Bone marrow (tissue), 2 donors: ENCODE measurements around the gene RAP1A.
"Not testable (repeated sequence)": the region's sequence is repeated elsewhere in the genome, so short reads cannot be mapped to it uniquely, and the experiment has no call there.

Source experiments
- DNase-seq, 2 donors: peaks; one replicate each; lab custom pipeline; 2025; lab: John Stamatoyannopoulos, UW

RAP1A gene

DNA sequence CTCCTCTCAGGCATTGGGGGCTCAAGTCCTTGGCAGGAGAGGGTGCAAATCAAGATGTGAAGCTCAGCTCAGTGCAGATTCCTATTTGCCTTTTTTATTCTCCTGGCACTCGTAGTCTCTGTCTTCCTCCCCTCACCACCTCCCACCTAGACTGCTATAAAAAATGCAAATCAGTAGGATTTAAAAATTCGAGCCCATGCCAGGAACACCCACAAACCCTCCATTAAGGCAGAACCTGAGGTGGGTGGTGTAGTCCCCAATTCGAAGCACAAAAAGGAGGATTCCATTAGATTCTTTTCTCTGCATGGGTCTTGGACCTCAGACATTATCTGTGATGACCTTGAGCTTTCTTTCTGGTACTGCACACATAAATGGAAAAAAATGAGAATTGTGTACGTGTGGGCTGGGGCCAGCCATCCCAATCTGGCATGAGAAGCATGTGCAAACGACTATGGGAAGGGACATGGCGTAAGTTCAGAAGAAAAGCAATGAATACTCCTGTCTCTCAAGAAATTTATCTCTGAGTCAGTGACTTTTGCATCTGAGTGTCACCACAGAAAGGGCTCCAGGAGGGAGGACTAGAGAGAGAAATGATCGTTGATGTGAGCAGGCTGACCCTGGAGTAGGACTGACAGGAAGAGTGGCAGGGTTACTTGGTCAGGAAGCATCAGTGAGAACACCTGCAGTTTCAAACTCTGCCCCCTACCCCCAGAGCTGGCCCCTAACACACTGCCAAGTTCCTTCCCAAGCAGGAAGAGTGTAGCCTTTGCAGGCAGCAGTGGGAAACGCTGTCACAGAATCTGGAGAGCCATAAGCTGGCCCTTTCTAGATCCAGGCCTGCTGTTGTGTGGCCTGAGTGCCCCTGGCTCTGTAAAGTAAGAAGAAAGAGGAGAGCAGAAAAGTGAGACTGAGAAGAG is 117.9 kb downstream of the RAP1A start:
- DNase-seq, result no peak

DNA sequence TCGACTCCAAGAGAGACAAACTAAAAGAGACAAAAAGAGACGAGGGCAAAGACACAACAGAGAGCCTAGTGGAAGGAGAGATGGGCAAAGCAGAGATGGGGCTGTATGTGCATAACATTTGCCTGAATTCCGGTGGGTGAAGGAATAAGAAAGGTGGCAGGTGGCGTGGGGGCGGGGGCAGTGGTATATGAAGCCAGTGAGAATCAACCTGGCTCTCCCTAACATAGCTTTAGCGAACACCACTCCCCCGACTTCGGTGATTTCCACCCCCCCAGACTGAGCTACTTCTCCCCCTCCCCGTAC is 118.5 kb downstream of the RAP1A start:
- DNase-seq, result no peak

DNA sequence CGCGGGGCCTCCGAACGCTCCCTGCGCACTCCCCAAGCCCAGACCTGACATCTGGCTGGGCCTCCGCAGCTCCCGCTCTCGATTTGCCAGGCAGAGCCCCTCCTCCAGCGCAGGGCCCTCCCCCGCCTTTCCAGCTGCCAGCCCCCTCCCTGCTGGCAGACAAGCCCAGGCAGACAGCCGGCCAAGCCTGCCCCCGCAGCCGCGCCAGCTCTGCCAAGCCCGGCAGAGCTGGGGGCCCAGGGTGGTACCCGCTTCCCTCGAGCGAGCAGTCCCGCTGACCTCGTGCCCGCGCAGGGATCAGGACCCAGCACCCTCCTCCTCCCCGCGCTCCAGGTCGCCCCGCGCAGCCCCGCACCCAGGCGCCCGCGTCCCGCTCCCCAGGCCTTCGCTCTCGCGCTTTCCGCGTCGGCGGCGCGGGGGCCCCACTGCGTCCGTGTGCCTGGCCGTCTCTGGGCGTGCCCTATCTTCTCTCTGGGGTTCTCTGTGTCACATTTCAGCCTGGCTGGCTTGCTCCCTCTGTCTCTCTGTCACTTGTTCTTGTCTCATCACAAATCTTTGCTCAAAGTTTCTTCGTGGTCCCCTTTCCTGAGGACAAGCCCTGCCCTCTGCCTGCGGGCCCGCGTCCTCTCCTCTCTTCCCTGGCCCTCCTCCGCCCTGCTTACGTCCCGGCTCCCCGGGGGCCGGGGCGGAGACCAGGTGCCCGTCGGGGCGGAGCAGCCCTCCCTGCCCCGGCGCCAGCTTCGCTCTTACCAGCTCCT is 119.0 kb downstream of the RAP1A start:
- peak in 1 of 2 donors; percentile 77 for DNase-seq

DNA sequence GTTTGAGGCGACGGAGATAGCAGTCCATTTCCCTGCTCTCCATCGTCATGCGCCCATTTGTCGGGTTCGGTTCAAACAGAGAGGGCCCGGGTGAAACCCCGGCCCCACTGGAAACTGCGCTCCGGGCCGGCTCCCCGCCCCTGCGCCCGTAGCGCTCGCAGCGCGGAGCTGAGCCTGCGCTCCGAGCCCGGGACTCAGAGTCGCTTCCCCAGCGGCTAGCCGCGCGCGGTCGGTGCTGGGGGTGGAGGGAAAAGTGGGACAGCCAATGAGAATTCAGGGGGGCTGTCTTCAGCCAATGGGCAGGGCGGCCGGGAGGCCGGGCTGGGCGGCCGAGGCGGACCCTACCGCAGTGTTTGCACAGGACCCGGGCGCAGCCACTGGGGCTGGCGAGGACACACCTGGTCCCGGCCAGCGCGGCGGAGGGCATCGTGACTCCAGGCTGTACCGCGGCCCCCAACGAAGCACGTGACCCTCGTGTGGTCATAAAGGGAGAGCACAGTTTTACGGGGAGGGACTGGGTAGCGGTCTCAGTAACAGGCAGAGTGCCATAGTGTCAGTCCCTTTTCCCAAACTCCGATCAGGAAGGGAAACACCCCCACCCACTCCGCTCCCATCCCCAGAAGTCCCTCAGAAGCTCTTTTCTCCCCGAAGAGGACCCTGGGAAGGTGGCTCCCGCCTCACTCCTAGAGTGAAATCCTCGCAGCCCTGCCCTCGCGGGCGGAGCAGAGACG is 119.8 kb downstream of the RAP1A start, which contains the start of gene INKA2:
Gene INKA2, minus strand, starts transcription at position 202 of the 731 bp plus-strand sequence. Its CDS starts 153 bp downstream, at position 49.
- peak; percentile 55 to 77 for DNase-seq

DNA sequence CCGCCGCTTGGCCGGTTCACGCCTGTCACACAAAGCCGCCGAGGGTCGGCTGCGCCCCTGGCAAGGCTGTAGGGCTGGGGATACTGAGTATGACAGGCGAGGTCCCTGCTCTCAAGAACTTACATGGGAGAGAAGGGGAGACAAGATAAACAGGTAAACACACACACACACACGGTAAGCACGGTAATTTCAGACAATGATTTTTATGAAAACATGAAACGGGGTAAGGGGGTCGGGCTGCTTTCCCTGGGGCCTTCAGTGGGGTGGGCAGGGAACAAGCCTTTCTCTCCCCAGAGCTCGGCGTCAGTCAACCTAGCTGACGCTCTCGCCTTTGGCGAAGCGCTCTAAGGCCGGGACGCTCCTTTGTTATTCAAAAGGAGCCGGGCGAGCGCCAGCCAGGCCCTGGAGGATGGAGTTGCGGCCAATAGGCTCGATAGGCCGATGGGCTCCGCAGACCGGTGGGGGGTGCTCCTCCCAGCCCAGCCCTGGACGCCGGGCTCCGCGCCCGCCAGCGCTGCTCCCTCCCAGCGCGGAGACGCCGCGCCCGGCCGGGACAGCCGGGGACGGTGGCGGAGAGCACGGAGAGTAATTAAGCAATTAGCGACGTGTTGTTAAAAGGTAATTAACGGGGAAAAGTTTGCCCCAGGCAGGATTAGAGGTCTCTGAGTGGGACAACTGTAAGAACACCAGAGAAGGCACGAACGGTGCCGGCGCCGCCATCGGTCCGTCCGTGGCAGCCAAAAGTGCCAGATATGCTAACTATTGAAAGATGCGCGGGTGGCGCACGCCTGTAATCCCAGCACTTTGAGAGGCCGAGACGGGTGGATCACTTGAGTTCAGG is 120.6 kb downstream of the RAP1A start:
- DNase-seq, result no peak

DNA sequence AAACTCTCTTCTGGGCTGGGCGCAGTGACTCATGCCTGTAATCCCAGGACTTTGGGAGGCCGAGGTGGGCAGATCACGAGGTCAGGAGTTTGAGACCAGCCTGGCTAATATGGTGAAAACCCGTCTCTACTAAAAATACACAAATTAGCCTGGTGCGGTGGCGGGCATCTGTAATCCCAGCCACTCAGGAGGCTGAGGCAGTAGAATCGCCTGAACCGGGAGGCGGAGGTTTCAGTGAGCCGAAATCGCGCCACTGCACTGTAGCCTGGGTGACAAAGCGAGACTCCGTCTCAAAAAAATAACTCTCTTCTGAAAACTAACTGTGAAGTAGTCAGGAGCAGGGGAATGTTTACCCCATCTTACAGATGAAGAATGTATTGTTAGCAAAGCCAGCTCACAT is 122.7 kb downstream of the RAP1A start:
- not testable (repeated sequence) for DNase-seq

DNA sequence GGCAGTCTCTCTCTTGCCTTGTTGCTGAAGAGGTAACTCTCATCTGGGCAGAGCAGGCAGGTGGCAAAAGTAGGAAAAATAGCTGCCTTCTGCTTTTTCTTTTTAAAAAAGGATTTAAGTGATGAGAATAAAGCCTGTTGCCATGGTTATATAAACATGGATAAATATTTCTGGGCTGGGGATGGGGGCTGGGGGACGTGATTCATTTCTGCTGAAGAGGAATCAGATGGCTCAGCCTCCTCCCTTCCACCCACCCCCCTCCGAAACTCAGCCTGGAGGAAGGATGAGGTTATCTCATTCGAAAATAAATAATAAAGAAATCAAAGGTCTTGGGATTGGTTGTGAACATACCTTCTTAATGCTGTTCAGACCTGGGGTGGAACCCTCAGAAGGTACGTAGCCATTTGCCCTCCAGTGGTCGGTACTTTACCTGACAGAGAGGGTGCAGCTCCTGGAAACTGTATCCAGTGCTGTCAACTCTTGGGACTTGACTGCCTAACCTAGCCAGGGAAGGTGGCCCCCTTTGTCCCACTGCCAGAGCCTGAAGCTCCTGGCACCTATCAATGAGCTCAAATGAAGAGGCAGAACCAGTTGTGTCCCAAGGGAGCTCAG is 123.5 kb downstream of the RAP1A start:
- DNase-seq, result no peak

DNA sequence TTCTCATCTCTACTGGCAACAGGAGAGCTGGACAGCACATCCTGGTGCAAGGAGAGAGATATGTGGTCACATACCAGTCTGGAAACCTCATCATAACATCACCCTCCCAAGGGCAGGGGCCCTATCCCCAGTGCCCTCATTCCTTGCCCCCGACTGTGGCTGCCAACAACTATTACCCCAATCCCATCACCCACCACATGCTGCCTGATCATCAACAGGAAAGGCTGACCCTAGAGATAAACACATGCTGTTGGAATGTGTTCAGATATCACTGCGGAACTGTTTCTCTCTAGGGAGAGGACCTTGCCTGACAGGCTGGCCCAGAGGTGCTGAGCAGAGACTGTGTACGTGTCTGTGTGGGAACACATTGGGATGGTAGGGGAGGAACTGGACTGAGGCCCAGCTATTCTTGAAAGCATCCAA is 124.1 kb downstream of the RAP1A start:
- DNase-seq, result no peak

DNA sequence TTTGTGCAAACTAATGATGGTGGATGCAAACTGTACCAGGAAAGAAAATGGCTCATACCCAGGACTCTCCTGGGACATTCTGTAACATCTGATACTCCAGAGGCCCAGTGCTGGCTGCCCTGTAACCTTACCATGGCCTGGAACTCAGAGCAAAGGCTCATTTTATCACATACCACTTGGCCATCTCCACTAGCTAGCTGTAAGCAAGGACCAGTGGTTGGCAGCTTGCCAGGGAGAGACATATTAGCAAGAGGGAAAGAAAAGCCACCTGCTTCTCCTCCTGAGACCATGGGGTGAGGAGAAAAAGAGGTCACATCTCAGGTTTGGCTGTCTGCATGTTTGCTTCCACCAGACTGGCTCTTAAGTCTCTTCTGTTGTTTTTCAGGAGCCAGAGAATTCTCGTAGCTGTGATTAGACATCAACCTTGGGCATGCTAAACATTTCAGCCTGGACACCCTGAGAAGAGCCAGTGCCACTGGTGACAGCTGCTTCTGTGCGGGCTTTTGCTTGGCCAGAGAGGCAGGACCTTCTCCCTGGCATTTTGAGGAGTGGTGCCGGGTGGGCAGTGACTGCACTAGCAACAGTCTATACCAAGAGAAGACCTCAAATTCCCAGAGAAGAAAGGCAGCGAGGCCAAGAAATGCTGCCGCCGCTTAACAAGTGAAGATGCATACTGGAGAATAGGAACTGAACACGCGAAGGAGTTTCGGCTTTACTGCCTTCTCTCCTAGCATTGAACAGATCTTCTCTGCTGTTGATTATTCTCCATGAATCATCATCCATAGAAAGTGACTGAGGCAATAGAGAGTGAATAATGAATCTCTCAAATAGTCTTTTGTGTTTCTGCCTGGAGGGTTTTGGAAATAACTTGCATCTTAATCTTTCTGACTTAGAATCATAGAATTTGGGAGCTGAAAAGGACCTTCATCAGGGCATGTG is 126.4 kb downstream of the RAP1A start:
- no peak for DNase-seq

DNA sequence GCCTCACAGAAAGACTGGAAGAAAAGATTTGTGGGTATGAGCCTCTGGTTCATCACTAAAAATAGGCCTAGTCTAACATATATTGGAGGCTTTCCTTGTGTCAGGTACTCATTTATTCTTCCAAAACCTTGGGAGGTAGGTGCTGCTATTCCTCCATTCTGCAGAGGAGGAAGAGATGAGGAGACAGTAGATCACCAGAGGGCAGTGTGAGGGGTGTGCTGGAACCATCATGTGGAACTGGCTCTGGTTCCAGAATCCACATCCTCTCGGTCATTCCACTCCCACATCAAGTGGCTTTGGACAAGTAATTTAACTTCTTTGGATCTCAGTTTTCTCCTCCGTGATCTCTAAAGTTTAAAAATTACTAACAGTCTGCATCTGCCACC is 127.0 kb downstream of the RAP1A start:
- DNase-seq, result no peak

DNA sequence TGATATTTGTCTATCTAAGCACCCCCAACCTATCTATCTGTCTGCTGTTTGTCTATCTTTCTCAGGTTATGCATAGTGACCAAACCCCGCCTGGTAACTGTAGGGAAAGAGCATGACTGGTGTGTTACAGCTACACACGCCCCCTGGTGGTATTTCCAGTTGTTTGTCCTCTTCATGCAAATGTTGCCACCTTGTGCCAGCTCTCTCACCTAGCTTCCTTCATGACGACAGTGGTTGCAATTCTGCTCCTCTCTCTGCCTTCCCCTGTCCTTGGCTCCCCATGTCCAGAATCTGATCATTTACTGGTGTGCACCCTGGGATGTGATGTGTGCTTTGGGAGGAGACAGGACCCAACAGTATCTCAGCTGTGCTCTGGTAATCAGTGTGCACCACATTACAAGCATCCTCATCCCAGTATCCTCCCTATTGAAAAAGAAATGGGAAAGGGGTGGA is 127.7 kb downstream of the RAP1A start:
- DNase-seq, result peak; percentile 18 to 64

DNA sequence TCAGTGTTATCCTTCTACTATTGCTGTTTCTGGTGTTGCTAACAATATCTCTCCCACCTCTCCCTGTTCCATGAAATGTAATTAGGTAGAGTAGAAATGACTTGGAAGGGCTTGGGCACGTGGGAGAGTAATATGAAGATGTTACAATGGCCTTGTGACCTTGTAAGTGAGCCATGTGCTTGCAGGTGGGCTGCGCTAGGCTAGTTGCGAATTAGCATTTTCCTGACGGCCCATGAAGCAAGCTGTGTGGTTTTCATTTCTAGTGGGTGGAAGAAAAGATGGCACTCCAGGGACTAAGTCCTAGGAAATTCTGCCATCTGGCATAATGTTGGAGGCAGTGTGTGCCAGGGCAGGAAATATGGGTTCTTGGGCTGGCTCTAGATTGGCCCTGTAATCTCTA is 128.4 kb downstream of the RAP1A start:
- DNase-seq, result no peak

DNA sequence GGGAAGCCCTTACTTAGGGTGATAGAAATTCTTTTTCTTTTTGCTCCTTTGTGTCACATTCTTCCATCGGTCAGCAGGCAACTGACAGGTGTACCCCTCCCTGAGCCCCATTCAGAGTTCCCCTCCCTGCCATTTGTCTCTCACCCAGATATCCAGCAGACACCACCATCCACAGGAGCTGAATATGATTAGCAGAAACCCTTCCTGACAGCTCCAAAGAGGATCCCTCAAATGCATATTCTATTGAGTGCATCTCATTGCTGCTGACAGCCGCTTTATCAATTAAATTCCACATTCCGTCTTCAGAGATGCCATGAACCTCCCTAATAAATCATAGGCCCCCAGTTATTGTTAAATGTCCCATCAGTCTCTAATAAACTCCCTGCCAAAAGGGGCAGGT is 130.0 kb downstream of the RAP1A start:
- no peak for DNase-seq

DNA sequence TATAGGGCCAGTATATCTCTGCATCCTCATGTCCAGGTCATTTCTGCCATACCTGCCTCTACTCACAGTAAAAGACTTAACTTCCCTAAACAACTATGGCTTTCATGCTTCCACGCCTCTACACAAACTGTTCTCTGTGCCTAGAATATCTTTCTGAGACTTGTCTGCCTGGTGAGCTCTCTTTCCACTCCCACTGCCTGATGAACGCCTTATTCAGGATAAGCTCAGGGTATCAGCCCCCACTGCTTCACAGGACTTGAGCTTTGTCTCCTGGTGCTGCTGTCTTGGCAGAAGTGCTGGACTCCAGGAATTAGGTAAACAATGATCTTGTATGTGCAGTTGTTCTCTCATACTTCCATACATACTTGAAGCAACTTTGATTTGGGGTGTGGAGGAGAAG is 131.3 kb downstream of the RAP1A start:
- DNase-seq, result no peak

DNA sequence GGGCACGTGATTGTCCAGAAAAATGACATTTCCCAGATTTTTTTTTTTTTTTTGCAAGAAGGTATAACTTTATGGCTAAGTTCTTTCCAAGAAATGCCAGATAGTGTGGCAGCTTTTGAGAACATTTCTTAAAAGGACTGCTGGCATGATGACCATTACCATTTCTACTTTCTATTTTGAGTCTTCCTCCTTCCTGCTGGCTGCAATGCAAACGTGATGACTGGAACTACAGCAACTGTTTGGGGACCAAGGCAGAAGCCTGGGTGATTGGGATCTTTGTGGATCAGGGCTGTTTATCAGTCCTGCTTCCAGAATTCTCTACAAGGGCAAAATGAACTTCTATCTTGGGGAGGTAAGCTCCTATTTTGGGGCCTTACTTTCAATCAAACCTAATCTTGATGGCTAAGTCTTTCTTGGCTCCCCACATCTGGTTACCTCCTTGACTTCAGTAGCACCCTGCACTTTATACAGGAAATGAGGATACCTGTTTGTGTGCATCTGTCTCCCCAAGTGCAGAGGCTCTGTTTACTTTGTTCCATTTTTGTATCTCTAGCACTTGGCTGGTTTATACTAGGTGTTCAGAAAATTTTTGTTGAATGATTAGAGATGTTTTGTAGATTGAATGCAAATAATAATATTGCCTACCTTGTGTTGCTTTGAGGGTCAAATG is 132.5 kb downstream of the RAP1A start:
- no peak for DNase-seq

DNA sequence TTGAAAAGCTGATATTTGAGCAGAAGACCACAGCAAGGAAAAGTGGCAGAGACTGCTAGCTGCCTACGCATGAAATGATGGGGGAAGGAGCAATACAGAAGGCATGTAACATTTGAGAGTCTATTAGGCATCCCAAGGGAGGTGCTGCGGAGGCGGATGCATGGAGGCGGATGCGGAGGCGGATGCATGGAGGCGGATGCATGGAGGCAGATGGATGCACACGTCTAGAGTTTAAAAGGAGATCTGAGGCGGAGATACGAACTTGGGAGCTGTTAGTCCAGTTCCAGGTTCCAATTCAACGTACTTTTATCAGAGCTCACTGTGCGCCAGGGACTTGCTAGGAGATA is 135.4 kb downstream of the RAP1A start:
- DNase-seq, result no peak

DNA sequence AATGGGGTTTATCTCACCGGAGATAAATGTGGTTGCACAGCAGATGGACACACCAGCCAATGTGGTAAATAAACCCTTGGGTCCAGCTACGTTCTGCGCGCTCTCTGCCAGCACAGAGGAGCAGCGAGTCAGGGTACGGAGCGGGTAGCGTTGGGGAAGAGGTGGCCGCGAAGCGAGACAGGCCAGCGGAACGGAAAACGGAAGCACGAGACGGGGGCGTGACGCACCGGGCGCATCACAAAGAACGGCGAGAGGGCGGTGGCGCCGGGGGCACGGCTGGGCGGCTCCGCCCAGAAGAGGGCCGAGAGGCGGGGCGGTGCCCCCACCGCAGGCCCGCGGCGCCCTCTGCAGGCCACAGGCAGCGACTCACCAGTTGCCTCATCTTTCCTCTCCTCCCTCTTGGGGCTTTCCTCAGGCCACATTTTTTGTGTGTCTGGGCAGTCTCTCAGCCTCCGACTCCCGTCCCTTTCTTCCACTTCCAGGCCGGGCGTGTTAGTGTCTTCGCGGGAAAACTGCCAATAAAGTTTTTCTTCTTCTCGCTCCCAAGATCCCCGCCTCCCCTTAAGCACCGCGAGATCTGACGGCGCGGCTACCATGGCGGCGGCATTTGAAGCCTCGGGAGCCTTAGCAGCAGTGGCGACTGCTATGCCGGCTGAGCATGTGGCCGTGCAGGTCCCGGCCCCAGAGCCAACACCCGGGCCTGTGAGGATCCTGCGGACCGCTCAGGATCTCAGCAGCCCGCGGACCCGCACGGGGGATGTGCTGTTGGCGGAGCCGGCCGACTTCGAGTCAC is 135.9 kb downstream of the RAP1A start, which contains the start of gene DDX20:
Gene DDX20, plus strand, starts transcription at position 571 of the 793 bp plus-strand sequence. Its CDS starts 24 bp downstream, at position 595.
- DNase-seq, result peak; percentile 97

DNA sequence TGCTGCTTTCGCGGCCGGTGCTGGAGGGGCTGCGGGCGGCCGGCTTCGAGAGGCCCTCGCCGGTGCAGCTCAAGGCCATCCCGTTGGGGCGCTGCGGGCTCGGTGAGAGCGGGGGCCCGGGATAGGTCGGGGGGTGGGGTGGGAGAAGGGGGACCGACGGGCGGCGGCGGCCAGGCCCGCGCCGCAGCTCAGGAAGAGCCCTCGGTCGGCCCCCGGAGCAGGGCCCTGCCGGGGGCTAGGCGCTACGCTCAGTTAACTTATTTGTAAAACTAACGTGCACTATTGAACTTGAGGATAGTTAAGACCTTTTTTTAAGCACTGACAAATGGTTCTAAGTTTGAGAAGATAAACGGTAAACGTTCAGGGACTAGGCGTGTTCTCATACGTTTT is 136.5 kb downstream of the RAP1A start:
- no peak for DNase-seq

DNA sequence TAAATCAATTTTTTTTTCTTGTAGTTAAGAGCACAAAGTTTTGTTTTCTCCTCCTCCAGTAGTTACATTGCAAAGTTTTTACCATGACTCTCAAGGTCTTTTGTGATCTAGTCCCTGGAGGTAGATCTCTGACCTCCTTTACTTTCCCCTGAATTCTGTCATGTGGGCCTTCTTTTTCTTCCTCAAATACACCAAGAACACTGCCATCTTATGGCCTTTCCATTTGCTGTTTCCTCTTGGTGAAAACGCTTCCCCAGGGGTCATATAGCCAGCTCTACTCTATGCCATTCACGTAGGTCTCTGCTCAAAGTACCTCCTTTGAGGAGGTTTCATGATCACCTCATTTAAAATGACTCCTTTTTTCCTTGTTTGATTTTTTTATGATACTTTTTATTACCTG is 138.8 kb downstream of the RAP1A start:
- no peak for DNase-seq
